Natural killer cell (primary cell): ENCODE measurements around the gene PHF2. TPM values are rescaled to one million over a fixed set of nuclear protein-coding genes. Genes with fewer than 3 reads are reported as not detected.

Experiments
- ATAC-seq, 3 donors: fragments of 150-1000 bp in 2 of 3; fragments of 200-7000 bp in 1 of 3; cut with Tn5 transposase; 1 replicate in 1 of 3; 2 replicates in 2 of 3; pipeline ENCODE4 v1.10.0; 2021; ENCODE audit warnings: mild to moderate bottlenecking in 2 of 3, moderate library complexity in 2 of 3
- DNase-seq, 2 donors: peaks; one replicate each; pipeline versions ENCODE4 v3.0.0 to v3.0.0-alpha.2; 2013 to 2021; ENCODE audit warnings: mixed read lengths in 1 of 2
- H3K27ac ChIP-seq: one replicate; pipeline ENCODE4 v1.5.1; 2013; ENCODE audit warnings: mild to moderate bottlenecking, low read length
- H3K27me3 ChIP-seq: one replicate; pipeline ENCODE4 v1.6.1; 2013; ENCODE audit warnings: low read length; ENCODE audit not compliant: control insufficient read depth, insufficient read depth
- H3K36me3 ChIP-seq: one replicate; pipeline ENCODE4 v1.6.1; 2013; ENCODE audit warnings: low read length; ENCODE audit not compliant: control insufficient read depth, insufficient read depth
- H3K4me1 ChIP-seq: one replicate; pipeline ENCODE4 v1.6.1; 2013; ENCODE audit warnings: low read length; ENCODE audit not compliant: control insufficient read depth, insufficient read depth
- H3K4me3 ChIP-seq: one replicate; pipeline ENCODE4 v1.5.1; 2013; ENCODE audit warnings: low read length
- H3K9me3 ChIP-seq: one replicate; pipeline ENCODE4 v1.6.1; 2013; ENCODE audit warnings: low read length; ENCODE audit not compliant: control insufficient read depth, insufficient read depth
- H3K27ac Mint-ChIP-seq, 2 donors: one replicate each; pipeline ENCODE4 v1.8.0; 2022; ENCODE audit warnings: mild to moderate bottlenecking in 2 of 2, mixed read lengths in 2 of 2, moderate library complexity in 1 of 2
- H3K27me3 Mint-ChIP-seq, 2 donors: one replicate each; pipeline ENCODE4 v1.8.0; 2022; ENCODE audit warnings: low read depth in 2 of 2, mixed read lengths in 2 of 2
- H3K36me3 Mint-ChIP-seq: one replicate; pipeline ENCODE4 v1.8.0; 2022; ENCODE audit warnings: mixed read lengths
- H3K4me1 Mint-ChIP-seq, 2 donors: one replicate each; pipeline ENCODE4 v1.8.0; 2022; ENCODE audit warnings: mixed read lengths in 2 of 2
- H3K4me3 Mint-ChIP-seq: one replicate; pipeline ENCODE4 v1.8.0; 2022; ENCODE audit warnings: mild to moderate bottlenecking, moderate library complexity, mixed read lengths
- H3K9me3 Mint-ChIP-seq, 2 donors: one replicate each; pipeline ENCODE4 v1.8.0; 2022; ENCODE audit warnings: mixed read lengths in 2 of 2
- WGBS: methylation state at CpG from one replicate; pipeline ENCODE4 v1.1.7; 2013; ENCODE audit warnings: missing lambda C conversion rate; ENCODE audit not compliant: insufficient coverage; 5-methylcytosine and 5-hydroxymethylcytosine counted together
- intact Hi-C: fragments of 100-400 bp; cut with micrococcal nuclease; formaldehyde crosslinking; loops from one replicate; pipeline ENCODE4 v1.14.2; 2022
- total RNA-seq, 4 donors: library from RNA; stranded (reverse); fragments of 120-200 nt in 1 of 4; gene quantifications; one replicate each; pipeline versions ENCODE4 v1.2.3 to v1.2.4, GENCODE V29; 2013 to 2022
- TF ChIP-seq, protein P1 (sequence below): fragments of 200-600 bp; IDR thresholded peaks from one replicate; pipeline ENCODE4 v1.8.0; 2022; ENCODE audit warnings: antibody characterized with exemption

The PHF2 gene
- total RNA-seq, 3 donors from 2014 or later (not counting 1 experiment from before 2014, with no cell fraction given) = 24.8 to 28.1 (median 26.4) TPM

DNA sequence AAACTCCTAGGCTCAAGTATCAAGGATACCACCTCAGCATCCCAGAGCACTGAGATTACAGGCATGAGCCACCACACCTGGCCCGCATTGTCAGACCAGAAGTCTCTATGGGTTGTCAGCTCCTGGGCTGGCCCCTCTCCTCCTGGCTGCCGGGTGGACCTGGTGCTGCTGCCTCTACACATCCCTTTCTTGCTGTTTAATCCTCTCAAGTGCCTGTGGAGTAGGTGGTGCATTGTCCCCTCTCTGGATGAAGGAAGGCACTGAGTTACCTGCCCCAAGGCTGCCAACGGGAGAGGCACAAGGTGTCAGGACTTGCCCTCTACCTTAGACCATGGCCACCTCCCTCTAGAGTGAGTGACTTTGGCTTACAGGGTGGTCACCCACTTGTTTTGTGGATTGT is 37.4 kb downstream of the PHF2 start:
- WGBS = 87% methylated on average over 3 of the region's 3 CpGs
- Histone ChIP-seq H3K9me3 (peaks cover 11% of the 10 kb centered on the region), H3K27me3 (no peaks in the 10 kb centered on the region), H3K36me3 (no peaks in the 10 kb centered on the region), H3K4me1 (peaks cover 8% of the 10 kb centered on the region), H3K27ac (no peak overlapping the region), H3K4me3 (no peak overlapping the region)
- Mint-ChIP-seq H3K27ac (no peak overlapping the region), H3K4me3 (no peak overlapping the region), H3K9me3 (peaks cover 5 to 11% of the 10 kb centered on the region in 2 donors), H3K27me3 (no peaks in the 10 kb centered on the region), H3K4me1 (peaks cover 7 to 24% of the 10 kb centered on the region in 2 donors), H3K36me3 (peaks cover 10% of the 10 kb centered on the region)
- DNase-seq (no peak), ATAC-seq (no peak)
- intact Hi-C loops = no loop called here
- TF ChIP-seq, protein P1, sequence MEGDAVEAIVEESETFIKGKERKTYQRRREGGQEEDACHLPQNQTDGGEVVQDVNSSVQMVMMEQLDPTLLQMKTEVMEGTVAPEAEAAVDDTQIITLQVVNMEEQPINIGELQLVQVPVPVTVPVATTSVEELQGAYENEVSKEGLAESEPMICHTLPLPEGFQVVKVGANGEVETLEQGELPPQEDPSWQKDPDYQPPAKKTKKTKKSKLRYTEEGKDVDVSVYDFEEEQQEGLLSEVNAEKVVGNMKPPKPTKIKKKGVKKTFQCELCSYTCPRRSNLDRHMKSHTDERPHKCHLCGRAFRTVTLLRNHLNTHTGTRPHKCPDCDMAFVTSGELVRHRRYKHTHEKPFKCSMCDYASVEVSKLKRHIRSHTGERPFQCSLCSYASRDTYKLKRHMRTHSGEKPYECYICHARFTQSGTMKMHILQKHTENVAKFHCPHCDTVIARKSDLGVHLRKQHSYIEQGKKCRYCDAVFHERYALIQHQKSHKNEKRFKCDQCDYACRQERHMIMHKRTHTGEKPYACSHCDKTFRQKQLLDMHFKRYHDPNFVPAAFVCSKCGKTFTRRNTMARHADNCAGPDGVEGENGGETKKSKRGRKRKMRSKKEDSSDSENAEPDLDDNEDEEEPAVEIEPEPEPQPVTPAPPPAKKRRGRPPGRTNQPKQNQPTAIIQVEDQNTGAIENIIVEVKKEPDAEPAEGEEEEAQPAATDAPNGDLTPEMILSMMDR = no peak

DNA sequence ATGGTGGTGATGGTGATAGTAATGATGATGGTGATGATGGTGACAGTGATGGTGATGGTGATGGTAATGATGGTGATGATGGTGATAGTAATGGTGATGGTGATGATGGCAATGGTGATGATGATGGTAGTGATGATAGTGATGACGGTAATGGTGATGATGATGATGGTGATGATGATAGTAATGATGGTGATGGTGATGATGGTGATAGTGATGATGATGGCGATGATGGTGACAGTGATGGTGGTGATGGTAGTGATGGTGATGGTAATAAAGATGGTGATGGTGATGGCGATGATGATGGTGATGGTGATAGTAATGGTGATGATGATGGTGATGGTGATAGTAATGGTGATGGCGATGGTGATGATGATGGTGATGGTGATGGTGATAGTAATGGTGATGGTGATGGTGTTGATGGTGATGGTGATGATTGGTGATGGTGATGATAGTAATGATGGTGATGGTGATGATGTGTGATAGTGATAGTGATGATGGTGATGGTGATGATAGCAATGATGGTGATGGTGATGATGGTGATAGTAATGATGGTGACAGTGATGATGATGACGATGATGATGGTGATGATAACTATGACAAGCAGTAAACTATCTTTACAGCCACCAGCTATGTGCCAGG is 38.6 kb downstream of the PHF2 start:
- Histone ChIP-seq H3K9me3 (peaks cover 6% of the 10 kb centered on the region), H3K36me3 (no peaks in the 10 kb centered on the region), H3K27ac (no peak overlapping the region), H3K27me3 (no peaks in the 10 kb centered on the region), H3K4me1 (peaks cover 12% of the 10 kb centered on the region), H3K4me3 (no peak overlapping the region)
- peaks cover 7 to 28% of the 10 kb centered on the region in 2 donors for H3K4me1 Mint-ChIP-seq
- WGBS = 78% methylated on average over 5 of the region's 5 CpGs
- H3K4me3 Mint-ChIP-seq = no peak overlapping the region
- H3K9me3 Mint-ChIP-seq = peaks cover 4 to 5% of the 10 kb centered on the region in 2 donors
- DNase-seq = no peak
- no peak overlapping the region for H3K27ac Mint-ChIP-seq
- TF ChIP-seq, protein P1 = no peak
- H3K36me3 Mint-ChIP-seq = peaks cover 5% of the 10 kb centered on the region
- no peaks in the 10 kb centered on the region for H3K27me3 Mint-ChIP-seq
- no peak for ATAC-seq
- intact Hi-C loops = no loop called here

DNA sequence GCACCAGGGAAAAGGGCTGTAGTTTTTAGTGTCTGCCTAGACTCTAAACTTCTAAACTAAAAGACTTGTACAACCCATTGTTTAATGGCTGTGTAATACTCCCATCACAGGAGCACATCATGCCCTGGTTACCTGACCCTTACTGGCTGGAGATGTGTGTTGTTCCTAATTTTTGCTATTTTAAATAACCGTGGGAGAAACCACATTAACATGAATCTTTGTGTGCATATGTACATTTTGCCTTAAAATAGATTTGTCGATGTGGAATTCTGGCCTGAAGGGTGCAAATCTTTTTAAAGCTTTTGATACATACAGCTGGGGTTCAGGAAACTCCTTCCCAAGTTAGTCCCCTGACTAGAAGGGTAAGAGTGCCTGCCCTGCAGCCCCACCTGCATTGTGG is 39.7 kb downstream of the PHF2 start:
- H3K27me3 ChIP-seq = no peaks in the 10 kb centered on the region
- no peaks in the 10 kb centered on the region for H3K36me3 ChIP-seq
- H3K4me1 ChIP-seq = peaks cover 12% of the 10 kb centered on the region
- Mint-ChIP-seq H3K36me3 (no peaks in the 10 kb centered on the region), H3K9me3 (no peaks in the 10 kb centered on the region), H3K27ac (no peak overlapping the region), H3K27me3 (no peaks in the 10 kb centered on the region), H3K4me3 (no peak overlapping the region), H3K4me1 (peaks cover 7 to 25% of the 10 kb centered on the region in 2 donors)
- no peaks in the 10 kb centered on the region for H3K9me3 ChIP-seq
- DNase-seq (no peak), ATAC-seq (no peak)
- 91% methylated on average over 2 of the region's 2 CpGs for WGBS
- TF ChIP-seq, protein P1 = no peak
- intact Hi-C loops = no loop called here
- no peak overlapping the region for H3K27ac ChIP-seq
- H3K4me3 ChIP-seq = no peak overlapping the region

DNA sequence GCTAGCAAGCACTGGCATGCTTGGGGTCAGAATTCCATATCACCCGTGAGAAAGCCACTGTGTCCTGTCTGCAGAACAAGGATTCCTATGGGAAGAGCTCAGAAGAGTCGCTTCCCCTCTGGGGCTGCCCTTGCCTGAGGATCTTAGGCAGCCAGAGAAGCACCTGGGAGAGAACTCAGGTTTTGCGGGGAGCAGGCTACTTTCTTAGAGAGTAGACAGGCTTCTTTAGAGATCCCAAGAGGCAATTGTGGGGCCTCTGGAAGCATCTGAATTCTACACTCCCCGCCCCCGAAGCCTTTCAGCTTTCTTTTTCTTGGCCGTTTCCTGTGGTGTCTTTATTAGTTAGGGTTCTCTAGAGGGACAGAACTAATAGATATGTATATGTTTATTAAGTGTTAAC is 40.9 kb downstream of the PHF2 start:
- H3K36me3 ChIP-seq = no peaks in the 10 kb centered on the region
- ATAC-seq (no peak), DNase-seq (no peak)
- no peak overlapping the region for H3K4me3 Mint-ChIP-seq
- H3K27ac Mint-ChIP-seq = no peak overlapping the region
- TF ChIP-seq, protein P1 = no peak
- peaks cover 12% of the 10 kb centered on the region for H3K4me1 ChIP-seq
- no peaks in the 10 kb centered on the region for H3K27me3 Mint-ChIP-seq
- H3K27ac ChIP-seq = no peak overlapping the region
- H3K4me3 ChIP-seq = no peak overlapping the region
- H3K27me3 ChIP-seq = no peaks in the 10 kb centered on the region
- H3K4me1 Mint-ChIP-seq = peaks cover 2 to 24% of the 10 kb centered on the region in 2 donors
- no peaks in the 10 kb centered on the region for H3K9me3 Mint-ChIP-seq
- 89% methylated on average over 6 of the region's 6 CpGs for WGBS
- no peaks in the 10 kb centered on the region for H3K9me3 ChIP-seq
- intact Hi-C loops = no loop called here
- no peaks in the 10 kb centered on the region for H3K36me3 Mint-ChIP-seq
